Kidney capillary endothelial cell (primary cell): ENCODE results near the gene OTUD6A.
"Not testable (repeated sequence)": the region's sequence is repeated elsewhere in the genome, so short reads cannot be mapped to it uniquely, and the experiment has no call there.

Experiments
- DNase-seq: peaks from one replicate; pipeline ENCODE4 v3.0.0-alpha.2; 2018; ENCODE audit warnings: low spot score

OTUD6A gene

DNA sequence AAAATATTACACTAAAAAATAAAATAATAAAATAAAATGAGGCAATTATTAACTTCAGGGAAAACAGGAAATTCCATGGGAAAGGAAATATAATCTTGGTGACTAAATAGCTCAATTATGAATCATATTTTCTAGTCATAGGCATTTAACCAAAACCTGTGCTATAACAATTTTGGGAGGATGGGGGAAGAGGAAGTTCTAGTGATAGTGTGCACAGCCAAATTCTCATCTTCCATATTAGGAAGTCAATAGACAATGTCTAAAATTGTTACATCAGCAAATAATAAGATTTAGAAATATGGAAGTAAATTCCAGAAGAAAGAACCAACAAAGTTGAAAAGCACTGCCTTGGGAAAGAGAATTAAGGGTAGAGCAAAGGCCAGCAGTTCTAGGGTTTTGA, 15.3 kb upstream of the OTUD6A start:
- peak; percentile 62 for DNase-seq

GRCh38 chrX:70049406-70049805, 12.9 kb upstream of the OTUD6A start:
- DNase-seq, result no peak

GRCh38 chrX:70049925-70050324, 12.3 kb upstream of the OTUD6A start, which contains the start of gene AWAT2:
TSS of gene AWAT2 (minus strand) at chrX:70049938. CDS start at chrX:70049932, 6 bp downstream.
- no peak for DNase-seq

DNA sequence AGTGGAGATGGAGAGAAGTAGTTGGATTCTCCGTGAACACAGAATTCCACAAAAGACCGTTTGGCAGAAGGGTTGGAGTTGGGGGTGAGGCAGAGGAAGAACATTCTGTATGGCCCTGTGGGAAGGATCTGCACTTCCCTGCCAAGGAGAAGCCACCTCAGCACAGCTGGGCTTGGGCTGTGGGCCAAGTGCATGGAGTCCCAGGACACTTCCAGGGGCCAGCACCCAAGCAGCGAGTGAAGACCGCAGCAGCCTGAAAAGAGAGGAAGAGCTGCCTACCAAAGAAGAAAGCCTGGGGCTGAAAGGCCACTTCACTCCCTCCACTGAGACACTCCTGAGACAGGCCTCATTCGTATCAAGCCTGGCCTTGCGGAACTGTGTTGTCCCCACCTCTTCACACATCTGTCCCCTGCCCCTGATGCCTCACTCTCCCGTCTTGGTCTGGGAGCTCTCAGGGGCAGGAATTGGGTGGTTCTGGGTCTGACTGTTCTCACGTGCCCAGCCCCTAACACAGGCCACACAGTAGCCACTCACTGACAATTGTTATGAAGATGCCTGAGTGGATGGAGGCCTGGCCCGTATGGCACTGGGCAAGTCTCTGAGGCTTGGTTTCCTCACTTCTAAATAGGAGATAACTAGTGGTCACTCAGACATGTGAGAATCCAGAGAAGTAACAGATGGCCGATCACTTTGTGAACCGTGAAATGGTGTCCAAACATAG, 9.2 kb upstream of the OTUD6A start:
- DNase-seq, result no peak

DNA sequence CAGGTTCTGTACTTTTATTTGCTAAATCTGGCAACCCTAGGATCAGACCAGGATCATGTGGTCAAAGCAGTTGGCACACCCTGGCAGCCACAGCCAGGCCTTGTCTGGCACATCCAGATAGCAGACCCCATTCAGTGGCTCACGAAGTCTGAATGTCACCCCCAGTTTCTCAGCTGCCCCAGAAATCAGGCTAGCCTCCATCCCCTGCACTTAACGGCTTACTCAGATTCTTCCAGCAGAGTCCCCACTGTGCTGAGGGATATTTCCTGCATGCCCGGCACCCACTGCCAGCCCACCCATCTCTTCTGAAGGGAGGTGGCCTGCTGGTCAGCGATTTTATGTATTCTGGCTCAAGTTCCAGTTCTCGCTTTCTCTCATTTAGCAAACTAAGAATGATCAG, 7.9 kb upstream of the OTUD6A start:
- no peak for DNase-seq

DNA sequence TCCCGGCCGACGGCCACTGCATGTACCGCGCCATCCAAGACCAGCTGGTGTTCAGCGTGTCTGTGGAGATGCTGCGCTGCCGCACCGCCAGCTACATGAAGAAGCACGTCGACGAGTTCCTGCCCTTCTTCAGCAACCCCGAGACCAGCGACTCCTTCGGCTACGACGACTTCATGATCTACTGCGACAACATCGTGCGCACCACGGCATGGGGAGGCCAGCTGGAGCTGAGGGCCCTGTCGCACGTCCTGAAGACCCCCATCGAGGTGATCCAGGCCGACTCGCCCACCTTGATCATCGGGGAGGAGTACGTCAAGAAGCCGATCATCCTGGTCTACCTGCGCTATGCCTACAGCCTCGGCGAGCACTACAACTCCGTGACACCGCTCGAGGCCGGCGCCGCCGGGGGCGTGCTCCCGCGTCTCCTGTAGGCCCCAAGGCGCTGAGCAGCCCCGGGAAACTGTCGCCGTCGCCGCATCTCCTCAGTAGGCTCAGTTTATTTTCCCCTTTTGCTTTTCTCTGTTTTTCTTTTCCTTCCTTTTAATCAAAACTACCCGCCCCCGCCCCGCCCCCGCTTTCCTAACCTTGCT, 799 bp downstream of the OTUD6A start:
- no peak for DNase-seq

GRCh38 chrX:70066646-70067045, 4.4 kb downstream of the OTUD6A start:
- DNase-seq, result no peak

DNA sequence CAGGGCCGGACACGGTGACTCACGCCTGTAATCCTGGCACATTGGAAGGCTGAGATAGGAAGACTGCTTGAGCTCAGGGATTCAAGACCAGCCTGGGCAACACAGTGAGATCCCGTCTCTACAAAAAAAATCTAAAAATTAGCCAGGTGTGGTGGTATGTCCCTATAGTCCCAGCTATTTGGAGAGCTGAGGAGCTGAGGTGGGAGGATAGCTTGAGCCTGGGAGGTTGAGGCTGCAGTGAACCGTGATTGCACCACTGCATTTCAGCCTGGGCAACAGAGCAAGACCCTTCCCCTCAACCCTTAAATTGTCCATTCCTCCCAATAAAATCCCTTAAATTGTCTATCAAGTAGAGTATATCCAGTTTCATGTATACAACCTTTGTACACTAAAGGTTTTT, 17.0 kb downstream of the OTUD6A start:
- DNase-seq, result no peak

GRCh38 chrX:70079870-70080269, 17.6 kb downstream of the OTUD6A start:
- DNase-seq, result no peak

DNA sequence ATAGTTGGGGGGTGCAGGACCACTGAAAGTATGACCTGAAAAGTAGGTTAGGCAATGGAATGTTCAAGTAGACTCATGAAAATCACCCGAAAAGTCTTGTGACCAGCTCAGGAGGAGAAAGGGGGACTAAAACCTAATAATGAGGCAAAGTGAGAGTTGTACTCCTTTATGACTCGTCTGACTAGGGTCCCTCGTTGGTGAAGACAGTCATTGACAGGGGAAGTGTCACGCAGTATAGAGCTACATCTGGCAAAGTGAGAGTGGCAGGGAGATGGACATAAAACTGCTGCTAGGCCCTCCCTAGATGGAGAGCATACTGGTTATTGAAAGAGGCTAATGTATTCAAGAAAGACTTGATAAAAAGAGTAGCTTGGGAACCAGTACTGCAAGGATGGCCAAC, 20.5 kb downstream of the OTUD6A start:
- no peak for DNase-seq

DNA sequence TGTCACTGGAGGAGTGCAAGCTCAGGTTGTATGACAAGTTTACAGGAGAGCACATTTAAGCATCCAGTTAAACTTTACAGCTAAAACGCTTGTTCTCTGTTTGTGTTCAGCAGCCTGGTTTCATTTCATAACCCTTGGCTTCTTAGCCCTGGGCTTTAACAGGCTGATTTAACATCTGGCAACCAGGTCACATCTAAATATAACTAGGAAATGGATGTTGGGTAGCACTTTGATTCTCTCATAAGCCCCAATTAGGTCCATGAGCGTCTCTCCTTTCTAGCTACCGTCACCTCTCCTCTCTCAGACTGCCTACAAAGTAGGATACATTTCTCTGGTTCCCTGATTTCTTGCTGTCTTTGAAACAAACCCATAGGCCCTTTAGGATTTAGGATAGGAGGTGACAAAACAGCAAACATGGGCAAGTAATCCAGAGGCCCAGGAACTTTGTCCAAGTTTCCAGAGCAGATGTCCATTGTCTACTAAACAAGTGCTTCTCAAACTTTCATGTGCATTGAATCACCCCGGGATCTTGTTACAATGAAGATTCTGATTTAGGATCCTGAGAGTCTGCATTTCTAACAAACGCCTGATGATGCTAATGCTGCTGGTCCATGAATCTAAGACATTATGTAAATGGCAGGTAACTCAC, 22.5 kb downstream of the OTUD6A start:
- no peak for DNase-seq

GRCh38 chrX:70087857-70088630, 25.8 kb downstream of the OTUD6A start:
- DNase-seq, result peak; percentile 43

GRCh38 chrX:70088751-70089150, 26.5 kb downstream of the OTUD6A start:
- DNase-seq, result no peak

- peak; percentile 69 for DNase-seq
Observed at GRCh38 chrX:70089604-70090297, 27.5 kb downstream of the OTUD6A start.

GRCh38 chrX:70092247-70092646, 30.0 kb downstream of the OTUD6A start:
- no peak for DNase-seq

DNA sequence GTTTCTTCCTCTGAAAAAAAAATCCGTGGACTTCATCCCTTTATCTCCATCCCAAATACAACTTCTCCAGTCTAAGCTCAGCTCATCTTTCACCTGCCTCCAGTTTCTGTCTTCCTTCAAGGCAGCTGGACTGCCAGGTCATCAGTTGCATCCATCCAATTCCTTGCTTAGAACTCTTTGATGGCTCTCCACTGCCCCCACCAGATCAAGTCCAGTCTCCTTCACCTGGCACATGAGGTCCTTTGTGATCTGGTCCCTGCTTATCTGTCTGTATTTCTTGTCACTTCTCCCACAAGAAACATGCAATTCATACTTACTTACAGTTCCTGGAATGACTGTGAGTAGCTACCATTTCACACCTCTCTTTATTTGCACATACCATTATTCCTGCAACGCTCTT, 33.8 kb downstream of the OTUD6A start:
- DNase-seq, result peak; percentile 30

- no peak for DNase-seq
Observed at GRCh38 chrX:70105229-70105628, 43.0 kb downstream of the OTUD6A start.

- DNase-seq, result not testable (repeated sequence)
Observed at GRCh38 chrX:70111436-70112026, 49.3 kb downstream of the OTUD6A start.
